GM19455 (cell line): ENCODE results near the gene PDLIM7.
"Not testable (repeated sequence)": the region's sequence is repeated elsewhere in the genome, so short reads cannot be mapped to it uniquely, and the experiment has no call there.

ENCODE experiments used
- ATAC-seq: cut with Tn5 transposase; IDR thresholded peaks from one replicate; pipeline ENCODE4 v1.9.1; 2021; ENCODE audit not compliant: unreplicated experiment

Gene PDLIM7, protein sequence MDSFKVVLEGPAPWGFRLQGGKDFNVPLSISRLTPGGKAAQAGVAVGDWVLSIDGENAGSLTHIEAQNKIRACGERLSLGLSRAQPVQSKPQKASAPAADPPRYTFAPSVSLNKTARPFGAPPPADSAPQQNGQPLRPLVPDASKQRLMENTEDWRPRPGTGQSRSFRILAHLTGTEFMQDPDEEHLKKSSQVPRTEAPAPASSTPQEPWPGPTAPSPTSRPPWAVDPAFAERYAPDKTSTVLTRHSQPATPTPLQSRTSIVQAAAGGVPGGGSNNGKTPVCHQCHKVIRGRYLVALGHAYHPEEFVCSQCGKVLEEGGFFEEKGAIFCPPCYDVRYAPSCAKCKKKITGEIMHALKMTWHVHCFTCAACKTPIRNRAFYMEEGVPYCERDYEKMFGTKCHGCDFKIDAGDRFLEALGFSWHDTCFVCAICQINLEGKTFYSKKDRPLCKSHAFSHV

GRCh38 chr5:177497292-177498012 lies at the start of gene PDLIM7:
TSS of gene PDLIM7 (minus strand) at chr5:177497604. CDS start at chr5:177496512, 1,092 bp downstream.
- ATAC-seq, result peak; percentile 73

DNA sequence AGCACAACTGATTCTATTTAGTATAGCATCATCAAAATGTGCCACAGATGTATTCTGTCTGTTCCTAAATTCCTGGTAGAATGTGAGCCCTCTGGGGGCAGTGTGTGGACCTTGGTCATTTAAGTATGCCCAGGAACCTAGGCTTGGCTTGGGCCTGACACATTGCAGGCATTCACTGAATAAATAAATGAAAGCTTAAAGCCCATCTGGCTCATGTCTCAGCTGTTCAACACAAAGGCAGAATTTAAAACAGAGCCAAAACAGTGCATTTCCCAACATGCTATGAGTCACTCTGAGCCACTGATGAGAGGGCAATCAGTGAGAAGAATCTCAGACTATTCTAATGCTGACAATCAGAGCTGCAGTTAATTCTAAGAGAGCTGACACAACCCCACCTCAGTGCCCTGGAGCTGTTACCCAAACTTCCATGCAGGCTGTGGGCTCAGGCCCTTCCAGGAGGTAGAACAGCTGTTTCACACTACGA lies 48.9 kb upstream of the PDLIM7 start:
- no peak for ATAC-seq

GRCh38 chr5:177545487-177546257 lies 48.3 kb upstream of the PDLIM7 start:
- ATAC-seq, result no peak

GRCh38 chr5:177542816-177543465 lies 45.5 kb upstream of the PDLIM7 start:
- ATAC-seq, result no peak

- no peak for ATAC-seq
Measured at GRCh38 chr5:177540438-177540837, 43.0 kb upstream of the PDLIM7 start.

DNA sequence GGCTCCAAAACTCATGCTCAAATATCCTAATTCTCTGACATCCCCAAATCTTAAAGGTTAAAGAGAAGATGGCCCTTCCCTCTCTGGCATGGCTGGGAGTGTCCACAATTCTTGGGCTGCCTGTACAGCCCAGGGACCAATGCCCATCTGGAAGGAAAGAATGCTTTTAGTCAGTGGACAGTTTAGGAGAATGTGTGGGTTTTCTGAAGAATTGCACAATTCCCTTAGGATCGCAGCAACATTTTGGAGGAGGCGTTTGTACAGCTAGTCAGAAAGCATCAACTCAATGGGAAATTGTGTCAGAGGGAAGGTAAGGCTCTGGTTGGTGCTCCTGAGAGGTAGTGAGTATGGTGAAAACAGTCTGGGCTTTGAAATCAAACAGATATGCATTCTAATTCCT lies 42.0 kb upstream of the PDLIM7 start:
- no peak for ATAC-seq

DNA sequence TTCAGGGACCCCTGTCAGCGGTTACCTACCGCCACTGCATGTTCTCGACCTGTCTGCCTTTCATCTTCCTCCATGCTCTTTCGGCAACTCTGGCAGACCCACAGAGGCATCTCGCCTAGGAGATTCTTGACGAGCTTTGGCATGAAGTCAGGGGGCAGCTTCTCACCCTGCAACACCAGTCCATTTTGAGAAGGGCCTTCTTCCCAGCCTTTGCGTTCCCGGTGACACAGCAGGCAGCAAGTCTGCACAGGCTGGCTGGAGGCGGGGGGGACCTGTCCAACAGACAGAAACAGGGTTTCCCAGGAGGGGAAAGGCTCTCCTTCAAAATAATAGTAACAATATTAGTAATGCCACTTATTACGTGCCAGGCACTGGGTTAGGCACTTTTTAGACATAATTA lies 41.5 kb upstream of the PDLIM7 start:
- ATAC-seq, result no peak

DNA sequence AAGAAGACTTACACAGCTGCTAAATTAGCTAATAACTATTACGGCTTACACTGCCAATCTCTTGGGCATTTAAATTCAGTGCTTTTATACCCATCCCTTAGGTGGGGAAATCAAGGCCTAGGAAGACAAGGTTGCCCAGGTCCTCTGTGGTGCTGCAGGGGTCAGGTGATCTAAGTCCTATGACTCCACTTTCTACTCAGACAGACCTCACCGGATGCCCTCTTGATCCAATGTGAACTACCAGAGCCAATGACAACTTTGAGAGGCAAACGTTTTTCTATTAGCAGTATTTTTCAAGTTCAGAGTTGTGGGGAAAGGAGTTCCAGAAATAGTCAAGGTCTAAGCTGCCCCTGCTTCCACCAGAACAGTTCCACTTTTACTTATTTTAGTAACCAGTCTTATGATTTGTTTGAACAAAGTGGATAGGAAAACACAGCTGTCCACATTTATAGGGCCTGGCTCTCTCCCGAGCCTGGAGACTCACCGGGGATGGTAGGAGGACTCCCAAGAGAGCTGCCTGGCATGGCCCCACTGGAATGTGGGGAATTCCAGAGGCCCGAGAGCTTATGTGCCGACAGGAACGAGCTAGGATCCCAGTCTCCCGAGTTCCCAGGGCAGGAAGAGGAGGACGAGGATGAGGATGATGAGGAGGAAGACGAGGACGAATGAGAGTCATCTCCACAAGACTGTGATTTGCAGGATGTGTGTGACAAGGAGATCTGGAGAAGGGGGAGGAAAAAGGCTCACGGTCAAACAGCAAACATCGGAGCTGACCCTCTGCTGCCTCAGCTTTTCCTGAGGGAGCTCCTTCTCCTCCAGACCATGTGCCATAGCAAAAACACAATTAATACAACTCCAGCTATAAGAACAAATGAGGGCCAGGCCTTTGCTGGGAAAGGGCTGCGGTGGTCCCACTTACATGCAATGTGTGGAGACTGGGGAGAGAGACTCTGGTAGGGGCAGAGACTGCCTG lies 40.3 kb upstream of the PDLIM7 start:
- ATAC-seq, result no peak

DNA sequence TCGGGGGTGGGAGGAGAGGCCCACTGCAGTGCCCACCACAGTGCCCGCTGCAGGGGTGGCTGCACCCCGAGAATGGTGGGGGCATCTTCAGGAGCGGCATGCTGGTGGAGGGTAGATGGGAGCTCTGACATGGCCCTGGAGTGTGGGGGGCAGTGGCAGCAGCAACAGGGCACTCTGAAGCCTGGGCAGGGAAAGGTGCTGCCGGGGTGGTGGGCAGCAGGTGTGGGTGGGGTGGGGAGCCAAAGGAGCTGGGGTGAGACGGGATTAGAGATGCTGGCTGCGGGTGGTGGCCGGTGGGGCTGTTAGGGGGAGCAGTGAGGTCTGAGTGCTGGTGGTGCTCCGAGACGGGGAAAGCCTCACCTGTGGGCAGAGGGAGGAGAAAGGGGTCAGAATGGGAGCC lies 39.0 kb upstream of the PDLIM7 start:
- no peak for ATAC-seq

DNA sequence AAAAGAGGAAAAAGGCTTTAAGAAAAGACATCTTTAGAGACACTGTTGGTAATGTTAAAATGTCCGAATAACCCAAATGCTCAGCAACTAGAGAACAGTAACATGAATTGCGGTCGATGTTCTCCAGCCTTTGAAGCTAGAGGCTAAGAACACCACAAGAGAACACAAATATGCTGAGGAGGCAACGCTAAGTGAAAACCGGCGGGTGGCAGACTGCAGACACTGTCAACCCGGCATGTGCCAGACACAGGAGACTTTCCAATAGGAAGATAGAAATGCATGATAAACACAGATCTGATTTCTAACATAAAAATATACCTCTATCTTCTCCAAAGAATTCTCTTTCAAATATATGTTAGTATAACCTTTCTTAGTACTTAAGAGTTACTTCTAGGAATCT lies 37.7 kb upstream of the PDLIM7 start:
- ATAC-seq, result no peak

- not testable (repeated sequence) for ATAC-seq
Measured at GRCh38 chr5:177534433-177534832, 37.0 kb upstream of the PDLIM7 start.

- no peak for ATAC-seq
Measured at GRCh38 chr5:177531209-177531940, 34.0 kb upstream of the PDLIM7 start.

- ATAC-seq, result no peak
Measured at GRCh38 chr5:177530638-177531037, 33.2 kb upstream of the PDLIM7 start.

DNA sequence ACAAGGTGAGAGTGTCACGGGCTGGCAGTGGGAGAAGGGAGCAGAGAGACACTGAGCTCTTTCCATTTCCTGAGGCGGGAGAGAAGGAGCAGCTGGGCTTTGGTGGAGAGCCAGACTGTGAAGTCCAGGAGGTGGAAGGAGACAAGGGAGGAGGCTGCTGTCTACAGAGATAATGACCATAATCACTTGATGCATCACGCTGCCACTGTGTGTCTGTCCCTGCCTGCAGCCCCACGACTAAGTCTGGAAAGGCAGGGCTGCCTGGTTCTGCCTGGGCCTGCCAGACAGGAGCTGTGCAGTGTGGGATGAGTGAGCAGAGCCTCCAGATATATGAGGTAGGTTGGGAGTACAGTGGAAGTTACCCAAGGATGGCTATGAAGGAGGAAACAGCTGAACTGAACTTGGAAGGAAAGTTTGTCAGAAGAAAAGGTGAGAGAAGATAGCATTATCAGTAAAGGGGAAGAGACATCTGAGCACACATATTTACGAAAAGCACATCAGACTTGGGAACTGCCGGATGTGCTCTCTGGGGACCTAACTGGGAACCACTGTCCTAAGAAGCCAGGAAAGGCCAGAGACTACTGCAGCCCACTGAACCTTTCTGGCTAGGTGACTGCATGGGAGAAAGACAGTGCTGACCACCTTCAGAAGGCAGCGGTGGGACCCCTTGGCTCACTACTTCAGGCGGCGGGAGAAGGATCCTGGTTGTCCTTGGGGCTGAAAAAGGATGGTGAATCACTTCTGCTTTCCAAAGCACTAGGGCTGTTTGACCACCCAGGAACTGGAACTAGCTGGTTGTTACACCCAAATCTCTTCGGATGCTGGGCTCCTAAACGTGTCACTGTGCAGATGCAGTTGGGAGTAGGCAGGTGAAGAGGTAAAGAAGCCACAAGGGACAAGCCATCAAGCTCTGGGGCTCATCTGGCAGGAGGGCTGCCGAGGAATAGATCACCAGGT lies 32.1 kb upstream of the PDLIM7 start:
- ATAC-seq, result no peak

DNA sequence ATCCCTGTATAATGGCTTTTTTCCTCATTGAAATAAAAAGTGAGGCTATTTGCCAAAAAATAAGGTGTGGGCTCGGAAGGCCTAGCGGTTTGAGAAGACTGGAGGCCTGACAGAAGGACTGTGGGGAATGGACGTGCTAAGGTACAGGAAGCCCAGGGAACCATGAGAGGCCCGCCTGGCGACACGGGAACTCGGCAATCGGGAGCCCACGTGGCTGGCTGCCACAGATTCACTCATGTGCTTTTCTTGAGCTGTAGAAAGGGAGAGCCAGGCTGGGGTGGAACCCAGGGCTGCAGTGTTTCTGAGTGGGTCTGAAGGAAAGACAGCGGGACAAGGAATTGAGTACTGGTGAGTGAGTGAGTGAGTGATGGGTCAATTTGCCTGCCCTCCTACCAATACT lies 31.2 kb upstream of the PDLIM7 start:
- no peak for ATAC-seq

GRCh38 chr5:177527595-177527994 lies 30.2 kb upstream of the PDLIM7 start:
- ATAC-seq, result no peak

- ATAC-seq, result no peak
Measured at GRCh38 chr5:177526791-177527190, 29.4 kb upstream of the PDLIM7 start.

DNA sequence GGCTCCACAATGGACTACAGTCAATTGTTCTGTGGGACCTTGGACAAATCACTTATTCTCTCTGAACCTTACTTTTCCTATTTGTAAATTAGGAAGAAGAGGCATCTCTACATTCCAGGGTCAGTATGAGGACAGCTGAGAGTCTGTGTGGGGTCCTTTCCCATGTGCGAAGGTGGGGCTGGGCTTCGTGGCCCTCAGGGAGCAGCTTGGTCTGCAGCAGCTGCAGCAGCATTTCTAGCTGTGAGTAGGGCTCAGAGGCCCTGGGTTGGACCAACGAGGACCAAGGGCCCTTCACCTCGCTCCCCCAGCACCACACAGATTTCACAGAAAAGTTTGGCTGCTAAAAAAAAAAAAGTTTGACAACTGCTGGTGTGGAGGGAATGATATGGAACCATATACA lies 28.8 kb upstream of the PDLIM7 start:
- no peak for ATAC-seq
